Transverse colon (tissue), 4 donors: ENCODE data around the gene WNT10A. TPM values are rescaled to one million over a fixed set of nuclear protein-coding genes. Genes with fewer than 3 reads are reported as not detected.

ENCODE experiments used
- DNase-seq: peaks from one replicate; pipeline ENCODE4 v3.0.0-alpha.2; 2019
- H3K27ac ChIP-seq, 4 donors: fragments of 200-600 bp; sonication (generic); 2 replicates each; pipeline ENCODE4 v1.5.1; 2016 to 2018; ENCODE audit warnings: inconsistent platforms in 4 of 4
- H3K27me3 ChIP-seq: fragments of 200-600 bp; sonication (generic); 2 replicates; pipeline ENCODE4 v1.5.1; 2017; ENCODE audit warnings: inconsistent platforms
- H3K36me3 ChIP-seq, 4 donors: fragments of 200-600 bp; sonication (generic); 2 replicates each; pipeline ENCODE4 v1.5.1; 2017 to 2019; ENCODE audit warnings: inconsistent platforms in 4 of 4
- H3K4me1 ChIP-seq, 4 donors: fragments of 200-600 bp; sonication (generic); 2 replicates each; pipeline ENCODE4 v1.5.1; 2017 to 2020; ENCODE audit warnings: inconsistent platforms in 4 of 4
- H3K4me3 ChIP-seq, 4 donors: fragments of 200-600 bp; sonication (generic); 1 replicate in 1 of 4; 2 replicates in 3 of 4; pipeline versions ENCODE4 v1.5.1 to v1.6.1; 2017 to 2019; ENCODE audit warnings: inconsistent platforms in 4 of 4
- H3K9me3 ChIP-seq, 2 donors: fragments of 200-600 bp; sonication (generic); 2 replicates each; pipeline ENCODE4 v1.5.1; 2017 to 2019; ENCODE audit warnings: inconsistent platforms in 2 of 2
- CTCF ChIP-seq, 5 experiments: fragments of 200-600 bp in 3 of 5; fragments of 450-650 bp in 2 of 5; sonication (generic) in 3 of 5; IDR thresholded peaks; 1 replicate in 2 of 5; 2 replicates in 3 of 5; pipeline ENCODE4 v1.5.1; 2016 to 2017; ENCODE audit warnings: antibody characterized with exemption in 5 of 5, inconsistent platforms in 3 of 5, mild to moderate bottlenecking in 2 of 5, moderate library complexity in 1 of 5
- EP300 ChIP-seq: sonication (generic); formaldehyde crosslinking; IDR thresholded peaks from one replicate; pipeline ENCODE4 v1.6.1; 2017; ENCODE audit warnings: antibody characterized with exemption, low read depth
- POLR2A ChIP-seq: fragments of 450-650 bp; IDR thresholded peaks from one replicate; pipeline ENCODE4 v1.6.1; 2016; ENCODE audit warnings: antibody characterized with exemption, mild to moderate bottlenecking, moderate library complexity
- POLR2AphosphoS5 ChIP-seq, 3 donors: sonication (generic); formaldehyde crosslinking; IDR thresholded peaks; one replicate each; pipeline ENCODE4 v1.6.1; 2016; ENCODE audit warnings: antibody characterized with exemption in 3 of 3
- WGBS, 2 donors: methylation state at CpG; one replicate each; pipeline ENCODE4 v1.1.5; 2018; ENCODE audit warnings: low coverage in 1 of 2; 5-methylcytosine and 5-hydroxymethylcytosine counted together
- in situ Hi-C, 4 donors: fragments of 200-750 bp; cut with MboI; loops; one replicate each; pipeline versions ENCODE4 v1.15.0 to v1.15.1; 2017; ENCODE audit warnings: low sequenced_read_pairs in 3 of 4, low pct_ligation_motif_present in 1 of 4, low pct_unique_long_range_greater_than_20kb in 1 of 4
- intact Hi-C: fragments of 100-400 bp; cut with DNase I; formaldehyde crosslinking; loops from one replicate; pipeline ENCODE4 v1.15.1; 2023; ENCODE audit warnings: low total_unique reads
- total RNA-seq, 4 donors: library from RNA; depleted of rRNA; stranded (reverse); fragments of >200 nt; gene quantifications; one replicate each; pipeline ENCODE4 v1.1.0, GENCODE V29; 2016

WNT10A gene
- total RNA-seq, 4 donors from 2014 or later = 0.27 to 1.6 TPM; not detected in 2

GRCh38 chr2:218833023-218833609, 47.5 kb upstream of the WNT10A start:
- H3K27me3 ChIP-seq = peaks cover 47% of the 10 kb centered on the region
- no peak for DNase-seq
- in situ Hi-C loops = loop anchor here (10.0 to 25.0 kb wide), 4 partner anchors 96 to 121 kb away; partner anchors contain the start of gene TTLL4 (in 1 of the 4)

GRCh38 chr2:218834685-218835084, 46.0 kb upstream of the WNT10A start:
- WGBS, 2 donors = 65 to 80% methylated on average over 1 to 4 of the region's 4 CpGs
- H3K9me3 ChIP-seq = peaks cover 5 to 6% of the 10 kb centered on the region in 2 donors
- H3K27ac ChIP-seq = no peak overlapping the region
- no peak for TF ChIP-seq POLR2A
- TF ChIP-seq EP300 = no peak
- TF ChIP-seq POLR2AphosphoS5 (IDR thresholded peaks at IDR 0.05) = no peak
- TF ChIP-seq CTCF (IDR thresholded peaks at IDR 0.05) = no peak
- H3K4me1 ChIP-seq = no peaks in the 10 kb centered on the region
- peaks cover 51% of the 10 kb centered on the region for H3K27me3 ChIP-seq
- intact Hi-C loops (no loop called here), in situ Hi-C loops (loop anchor here (10.0 to 25.0 kb wide), 4 partner anchors 97 to 122 kb away; partner anchors contain the start of gene TTLL4 (in 1 of the 4))
- H3K36me3 ChIP-seq = peaks cover 0 to 1% (median 0%) of the 10 kb centered on the region in 4 donors
- no peak overlapping the region for H3K4me3 ChIP-seq
- DNase-seq = no peak

More at GRCh38 chr2:218833023-218833609, 47.5 kb upstream of the WNT10A start:
- Histone ChIP-seq H3K9me3 (peaks cover 5 to 6% of the 10 kb centered on the region in 2 donors), H3K36me3 (peaks cover 0 to 1% (median 0%) of the 10 kb centered on the region in 4 donors), H3K4me1 (no peaks in the 10 kb centered on the region), H3K4me3 (no peak overlapping the region), H3K27ac (no peak overlapping the region)
- TF ChIP-seq POLR2AphosphoS5 (IDR thresholded peaks at IDR 0.05) (no peak), POLR2A (no peak), EP300 (no peak), CTCF (IDR thresholded peaks at IDR 0.05) (no peak)
- WGBS, 2 donors = 74% methylated on average over 4 of the region's 4 CpGs; no CpG with 5 or more reads in 1 of the 2 donors
- intact Hi-C loops = no loop called here

GRCh38 chr2:218837495-218837894, 43.2 kb upstream of the WNT10A start:
- peaks cover 5 to 6% of the 10 kb centered on the region in 2 donors for H3K9me3 ChIP-seq
- peaks cover 0 to 1% (median 0%) of the 10 kb centered on the region in 4 donors for H3K36me3 ChIP-seq
- no peak for DNase-seq
- H3K4me3 ChIP-seq = no peak overlapping the region
- peaks cover 51% of the 10 kb centered on the region for H3K27me3 ChIP-seq
- H3K4me1 ChIP-seq = no peaks in the 10 kb centered on the region
- no peak overlapping the region for H3K27ac ChIP-seq
- TF ChIP-seq CTCF (IDR thresholded peaks at IDR 0.05) (no peak), EP300 (no peak), POLR2A (no peak), POLR2AphosphoS5 (IDR thresholded peaks at IDR 0.05) (no peak)
- in situ Hi-C loops = loop anchor here (10.0 to 25.0 kb wide), 4 partner anchors 100 to 125 kb away; partner anchors contain the start of gene TTLL4 (in 1 of the 4)
- 78 to 80% methylated on average over 2 of the region's 2 CpGs for WGBS, 2 donors
- intact Hi-C loops = no loop called here

- Histone ChIP-seq H3K9me3 (peaks cover 5 to 6% of the 10 kb centered on the region in 2 donors), H3K36me3 (peaks cover 0 to 1% (median 0%) of the 10 kb centered on the region in 4 donors), H3K27ac (no peak overlapping the region), H3K4me1 (no peaks in the 10 kb centered on the region), H3K27me3 (peaks cover 43% of the 10 kb centered on the region), H3K4me3 (no peak overlapping the region)
- in situ Hi-C loops = loop anchor here (10.0 to 25.0 kb wide), 4 partner anchors 102 to 127 kb away; partner anchors contain the start of gene TTLL4 (in 1 of the 4)
- 74 to 79% methylated on average over 4 of the region's 4 CpGs for WGBS, 2 donors
- intact Hi-C loops = no loop called here
- DNase-seq = no peak
- no peak for TF ChIP-seq CTCF (IDR thresholded peaks at IDR 0.05)
- no peak for TF ChIP-seq POLR2AphosphoS5 (IDR thresholded peaks at IDR 0.05)
- no peak for TF ChIP-seq POLR2A
- TF ChIP-seq EP300 = no peak
Observed at GRCh38 chr2:218839430-218839829, 41.2 kb upstream of the WNT10A start.
